Measurements from ENCODE around the gene ADGRD1. TPM values are rescaled to one million over a fixed set of nuclear protein-coding genes. Genes with fewer than 3 reads are reported as not detected.

ADGRD1 gene
- total RNA-seq, 1 experiment from 2014 or later = 0.89 TPM

DNA sequence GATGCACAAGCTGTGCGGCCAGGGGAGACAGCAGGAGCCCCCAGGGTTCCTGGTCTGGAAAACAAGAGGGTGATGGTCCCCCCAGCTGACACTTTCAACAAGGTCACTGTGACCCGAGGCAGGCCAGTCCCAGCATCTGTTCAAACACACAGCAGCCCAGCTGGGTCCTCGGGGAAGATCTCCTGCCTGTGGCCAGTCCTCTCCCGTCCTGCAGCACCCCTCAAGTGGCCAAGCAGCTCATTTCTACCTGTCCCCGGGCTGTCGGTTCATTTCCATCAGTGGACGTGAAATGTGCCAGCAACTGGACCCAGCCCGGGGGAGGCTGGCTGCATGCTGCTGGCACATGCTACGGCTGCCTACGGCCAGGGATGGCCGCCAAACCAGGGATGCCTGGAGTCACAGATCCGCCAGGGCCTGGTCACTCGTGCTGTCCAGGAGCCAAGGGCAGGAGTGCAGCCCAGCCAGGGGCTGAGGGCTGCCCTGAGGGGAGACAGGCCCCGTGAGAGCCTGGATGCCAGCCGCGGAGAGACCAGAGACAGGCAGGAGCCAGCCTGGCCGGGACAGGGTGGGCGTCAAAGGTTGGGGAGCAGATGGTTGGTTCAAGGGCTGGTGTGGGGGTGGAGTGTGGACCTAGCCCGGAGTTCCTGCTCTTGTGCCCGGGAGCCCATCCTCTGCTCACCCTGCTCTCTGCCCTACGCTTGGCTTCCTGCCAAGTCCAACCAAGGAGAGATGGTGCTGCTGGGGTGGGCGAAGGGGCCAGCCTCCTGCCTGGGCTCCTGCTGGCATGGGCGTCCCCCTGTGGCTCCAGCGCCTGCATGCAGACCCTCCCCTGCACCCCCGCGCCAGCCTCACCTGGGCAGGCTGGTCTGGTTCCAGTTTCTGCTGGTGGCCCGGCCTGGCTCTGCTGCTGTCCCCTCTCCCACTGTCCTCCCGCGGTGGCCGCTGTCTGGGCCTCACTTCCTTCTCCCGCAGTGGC, 143.8 kb downstream of the ADGRD1 start:
- peak; percentile 36 for DNase-seq
- Histone ChIP-seq H3K36me3 (no peaks in the 10 kb centered on the region), H3K9me3 (no peaks in the 10 kb centered on the region), H3K27me3 (no peaks in the 10 kb centered on the region), H3K4me3 (no peak overlapping the region)

DNA sequence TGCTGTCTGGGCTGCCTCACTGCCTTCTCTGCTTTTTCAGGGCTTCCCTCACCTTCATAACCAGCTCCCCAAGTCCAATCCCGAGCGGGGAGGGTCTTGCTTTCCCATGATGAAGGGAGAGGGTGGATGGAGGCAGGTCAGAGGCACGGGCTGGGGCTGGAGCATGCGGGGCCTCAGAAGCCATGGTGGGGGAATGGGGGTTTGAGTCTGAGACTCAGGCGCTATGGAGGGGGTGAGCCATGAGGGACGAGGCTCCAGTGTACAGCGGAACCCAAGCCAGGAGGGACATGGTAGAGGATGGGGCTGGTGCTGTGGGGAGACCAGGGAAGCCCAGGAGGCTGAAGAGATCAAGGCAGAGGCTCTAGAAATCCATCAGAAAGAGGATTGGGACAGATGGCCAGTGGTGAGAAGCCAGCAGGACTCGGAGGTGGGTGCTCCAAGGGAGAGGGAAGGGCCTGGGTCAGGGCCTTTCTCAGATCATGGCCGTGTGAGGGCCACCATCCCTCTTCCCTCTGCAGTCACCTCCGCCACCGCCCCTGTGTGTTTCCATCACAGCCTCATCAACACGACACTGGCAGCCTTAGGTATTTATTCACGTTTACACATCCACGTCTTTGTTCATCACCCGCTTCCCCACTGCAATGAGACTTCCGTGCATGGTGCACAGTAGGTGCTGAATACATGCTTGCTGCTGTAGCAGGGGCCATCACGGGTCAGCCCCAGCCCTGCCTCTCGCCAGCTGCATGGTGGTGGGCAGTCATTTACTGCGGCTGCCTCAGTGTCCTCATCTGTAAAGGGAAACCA, 144.7 kb downstream of the ADGRD1 start:
- no peaks in the 10 kb centered on the region for H3K9me3 ChIP-seq
- no peak for DNase-seq
- no peaks in the 10 kb centered on the region for H3K27me3 ChIP-seq
- H3K4me3 ChIP-seq = no peak overlapping the region
- H3K36me3 ChIP-seq = no peaks in the 10 kb centered on the region

DNA sequence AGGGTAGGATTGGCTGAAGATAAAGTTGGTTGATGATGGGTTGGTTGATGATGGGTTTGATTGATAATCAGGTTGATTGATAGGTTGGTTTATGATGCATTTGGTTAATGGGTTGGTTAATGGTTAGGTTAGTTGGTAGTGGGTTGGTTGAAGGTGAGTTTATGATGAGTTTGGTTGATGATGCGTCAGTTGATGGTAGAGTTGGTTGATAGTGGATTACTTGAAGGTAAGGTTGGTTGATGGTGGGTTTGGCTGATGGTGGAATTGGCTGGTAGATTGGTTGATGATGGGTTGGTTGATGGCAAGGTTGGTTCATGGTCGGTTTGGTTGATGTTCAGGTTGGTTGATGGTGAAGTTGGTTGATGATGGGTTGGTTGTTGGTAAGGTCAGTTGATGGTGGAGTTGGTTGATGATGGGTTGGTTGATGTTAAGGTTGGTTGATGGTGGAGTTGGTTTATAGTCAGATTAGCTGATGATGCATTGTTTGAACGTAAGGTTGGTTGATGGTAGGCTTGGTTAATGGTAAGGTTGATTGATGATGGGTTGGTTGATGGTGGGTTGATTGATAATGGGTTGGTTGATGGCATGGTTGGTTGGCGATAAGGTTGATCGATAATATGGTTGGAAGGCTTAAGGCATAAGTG, 146.4 kb downstream of the ADGRD1 start:
- Histone ChIP-seq H3K4me3 (no peak overlapping the region), H3K36me3 (no peaks in the 10 kb centered on the region), H3K27me3 (no peaks in the 10 kb centered on the region), H3K9me3 (no peaks in the 10 kb centered on the region)
- no peak for DNase-seq

DNA sequence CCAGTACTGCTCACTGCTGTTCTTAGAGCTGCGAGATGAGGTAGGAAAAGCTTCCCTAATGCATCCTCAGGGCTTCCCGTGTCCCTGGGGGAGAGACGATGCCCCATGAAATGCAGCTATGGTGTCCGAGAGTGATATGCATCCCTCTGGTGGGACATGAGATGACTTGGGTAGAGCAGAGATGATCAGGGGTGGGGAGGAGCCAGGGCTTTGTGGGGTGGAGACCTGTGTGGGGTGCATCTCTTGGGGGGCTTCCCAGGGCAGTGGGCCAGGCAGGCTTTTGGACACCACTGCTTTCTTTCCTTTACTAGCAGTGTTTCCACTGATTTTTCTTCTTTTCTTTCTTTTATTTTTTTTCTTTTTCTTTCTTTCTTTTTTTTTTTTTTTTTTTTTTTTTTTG, 147.3 kb downstream of the ADGRD1 start:
- no peak for DNase-seq
- no peaks in the 10 kb centered on the region for H3K27me3 ChIP-seq
- H3K9me3 ChIP-seq = no peaks in the 10 kb centered on the region
- no peak overlapping the region for H3K4me3 ChIP-seq
- no peaks in the 10 kb centered on the region for H3K36me3 ChIP-seq

DNA sequence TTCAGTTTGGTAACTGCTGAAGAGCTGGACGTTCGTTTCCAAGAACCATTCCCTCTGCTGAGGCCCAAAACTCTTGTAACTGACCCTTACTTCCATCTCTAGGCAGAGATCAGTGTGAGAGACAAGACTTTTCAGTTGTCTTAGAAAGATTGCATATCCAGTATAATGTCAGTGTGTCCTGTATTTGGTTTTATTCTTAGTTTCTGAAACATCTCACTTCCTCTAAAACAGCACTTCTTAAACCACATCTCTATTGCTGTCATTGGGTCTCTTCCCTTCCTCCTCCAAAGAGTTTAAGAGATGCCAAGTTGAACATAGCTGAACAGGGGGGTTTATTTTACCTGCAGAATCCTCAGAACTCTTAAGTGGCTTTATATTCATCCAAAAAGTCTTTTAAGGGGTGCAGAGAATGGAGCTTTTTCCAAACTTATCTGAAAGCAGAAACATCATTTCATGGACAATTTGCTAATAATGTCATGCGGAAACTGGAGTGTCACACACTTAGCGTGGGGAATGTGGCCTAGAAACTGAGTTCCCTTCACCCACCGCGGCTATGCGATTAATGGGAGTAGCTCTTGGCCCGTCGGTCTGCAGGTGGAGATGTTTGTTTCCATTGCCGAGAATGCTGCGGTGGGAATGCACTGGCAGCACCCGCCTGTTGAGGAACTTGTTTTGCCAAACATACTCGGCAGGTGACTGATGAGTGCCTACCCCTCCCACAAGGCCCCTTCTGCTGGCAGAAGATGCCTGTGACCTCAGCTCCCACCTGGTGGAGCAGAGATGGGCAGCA, 148.2 kb downstream of the ADGRD1 start:
- no peak for DNase-seq
- no peaks in the 10 kb centered on the region for H3K9me3 ChIP-seq
- H3K4me3 ChIP-seq = no peak overlapping the region
- no peaks in the 10 kb centered on the region for H3K27me3 ChIP-seq
- no peaks in the 10 kb centered on the region for H3K36me3 ChIP-seq

DNA sequence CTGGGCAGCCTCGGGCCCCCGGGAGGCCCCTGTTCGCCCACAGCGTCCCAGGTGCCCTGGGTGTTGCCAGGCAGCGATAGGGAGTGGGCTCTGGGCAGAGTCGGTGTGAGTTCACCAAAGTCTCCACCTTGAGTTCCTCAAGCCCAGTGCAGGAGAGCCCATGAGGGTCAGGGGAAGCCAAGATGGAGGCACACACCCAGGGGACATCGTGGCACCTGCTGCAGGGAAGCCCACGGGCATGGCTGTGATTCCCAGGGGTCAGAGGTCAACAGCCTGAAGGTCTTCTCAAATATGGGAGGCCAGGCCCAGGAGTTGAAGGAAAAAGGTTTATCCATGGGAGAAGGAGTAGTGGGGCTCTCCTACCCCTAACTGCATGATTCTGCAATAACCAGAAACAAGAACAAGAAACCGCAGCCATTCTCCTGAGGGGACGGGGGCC, 148.8 kb downstream of the ADGRD1 start:
- DNase-seq = no peak
- no peaks in the 10 kb centered on the region for H3K9me3 ChIP-seq
- no peaks in the 10 kb centered on the region for H3K36me3 ChIP-seq
- H3K4me3 ChIP-seq = no peak overlapping the region
- H3K27me3 ChIP-seq = no peaks in the 10 kb centered on the region

DNA sequence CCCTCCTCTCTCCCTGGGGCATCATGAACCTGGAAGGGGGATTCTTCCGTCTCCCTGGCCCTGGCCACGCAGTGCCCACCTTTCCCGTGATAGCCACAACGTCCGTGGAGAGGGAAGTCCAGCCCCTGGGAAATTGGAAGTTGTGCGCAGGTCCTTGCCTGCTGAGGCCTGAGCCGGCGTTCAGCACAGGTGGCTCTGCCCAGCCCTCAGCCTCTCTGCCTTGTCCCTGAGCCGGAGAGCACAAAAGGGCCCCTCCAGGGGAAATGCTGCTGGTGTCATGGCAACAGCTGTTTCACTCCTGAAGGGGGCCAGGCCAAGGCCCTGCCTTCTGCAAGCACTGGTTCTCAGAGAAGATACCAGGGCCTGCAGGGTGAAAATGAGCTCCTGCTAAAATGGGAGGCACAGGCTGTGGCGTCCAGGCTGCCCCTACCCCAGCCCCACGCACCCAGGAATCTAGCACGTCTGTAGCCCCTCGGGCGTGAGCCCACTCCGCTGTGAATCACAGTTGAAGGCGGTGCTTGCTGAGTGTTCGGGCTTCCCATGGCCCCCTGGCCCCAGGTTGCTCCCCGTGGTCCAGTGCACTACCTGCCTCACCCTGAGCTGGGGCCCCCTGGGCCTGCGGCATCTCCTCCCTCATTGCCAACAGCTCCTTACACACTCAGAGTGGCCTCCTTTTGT, 149.4 kb downstream of the ADGRD1 start:
- no peak for DNase-seq
- Histone ChIP-seq H3K9me3 (no peaks in the 10 kb centered on the region), H3K4me3 (no peak overlapping the region), H3K27me3 (no peaks in the 10 kb centered on the region), H3K36me3 (no peaks in the 10 kb centered on the region)

DNA sequence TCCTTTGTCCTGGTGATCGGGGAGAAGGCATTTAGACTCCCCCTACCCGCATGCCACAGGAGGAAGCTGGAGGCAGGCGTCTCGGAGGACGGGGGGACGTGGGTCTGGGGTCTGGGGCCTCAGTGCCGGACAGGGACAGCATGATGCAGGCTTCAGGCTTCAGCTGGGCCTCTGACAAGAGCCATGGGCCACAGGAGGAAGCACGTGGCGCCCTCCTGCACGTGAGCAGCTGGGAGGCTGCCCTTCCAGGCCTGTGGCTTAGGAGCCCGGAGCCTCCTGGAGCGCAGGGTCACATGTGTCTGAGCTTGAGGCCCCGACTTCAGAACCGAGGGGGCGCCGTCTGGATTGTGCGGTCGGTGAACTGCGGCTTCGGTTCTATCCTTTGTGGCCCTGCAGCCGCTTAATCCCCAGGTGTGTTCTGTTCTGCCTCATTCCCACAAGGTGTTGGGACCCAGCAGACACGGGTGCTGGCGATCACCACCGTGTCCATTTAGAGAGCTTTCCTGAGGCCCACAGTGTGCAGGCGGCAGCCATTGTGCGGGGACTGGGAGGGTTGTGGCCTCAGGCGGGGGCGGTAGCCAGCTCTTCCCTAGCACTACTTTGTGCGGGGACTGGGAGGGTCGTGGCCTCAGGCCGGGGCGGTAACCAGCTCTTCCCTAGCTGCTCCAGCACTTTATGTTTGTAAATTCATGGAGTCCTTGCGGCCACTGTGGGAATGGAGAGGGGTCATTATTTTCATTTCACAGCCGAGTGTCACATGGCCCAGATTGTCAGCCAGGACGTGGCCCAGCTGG, 150.2 kb downstream of the ADGRD1 start:
- no peak for DNase-seq
- H3K4me3 ChIP-seq = no peak overlapping the region
- H3K9me3 ChIP-seq = no peaks in the 10 kb centered on the region
- no peaks in the 10 kb centered on the region for H3K36me3 ChIP-seq
- H3K27me3 ChIP-seq = no peaks in the 10 kb centered on the region

DNA sequence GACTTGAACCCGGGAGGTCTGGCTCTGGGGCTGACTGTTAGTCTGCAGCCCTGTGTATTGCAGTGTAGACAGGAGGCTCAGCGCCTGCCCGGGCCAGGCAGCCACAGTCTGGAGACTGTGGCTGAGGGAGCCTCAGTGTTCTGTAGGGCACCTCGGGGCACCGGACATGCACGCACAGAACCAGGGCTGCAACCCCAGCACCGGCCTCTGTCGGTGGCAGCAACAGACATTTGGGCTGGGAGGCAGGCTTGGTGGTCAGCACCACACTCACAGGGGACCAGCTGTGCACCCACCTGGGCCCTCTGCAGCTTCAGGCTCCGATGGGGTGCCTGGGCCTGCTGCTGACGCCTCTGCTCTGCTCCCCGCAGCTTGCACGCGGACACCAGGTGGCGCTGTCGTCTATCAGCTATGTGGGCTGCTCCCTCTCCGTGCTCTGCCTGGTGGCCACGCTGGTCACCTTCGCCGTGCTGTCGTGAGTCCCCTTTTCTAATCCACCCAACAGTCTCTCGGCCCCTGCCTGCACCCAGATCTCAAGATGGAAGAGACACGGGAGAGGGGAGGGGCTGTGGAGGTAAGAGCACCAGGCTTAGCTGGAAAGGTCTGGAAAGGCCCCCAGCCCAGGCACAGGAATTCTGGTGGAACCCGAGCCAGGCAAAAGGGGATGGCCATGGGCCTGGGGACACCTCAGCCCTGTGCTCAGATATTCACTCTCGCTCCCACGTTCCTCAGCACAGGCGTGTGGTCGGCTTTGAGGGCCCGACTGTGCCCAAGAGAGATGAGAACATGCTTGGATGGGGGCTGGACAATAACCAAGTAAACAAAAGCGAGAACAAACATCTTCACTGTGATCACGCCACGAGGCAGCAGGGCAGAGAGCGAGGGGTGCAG, 151.0 kb downstream of the ADGRD1 start:
- no peaks in the 10 kb centered on the region for H3K36me3 ChIP-seq
- no peaks in the 10 kb centered on the region for H3K27me3 ChIP-seq
- peak; percentile 70 for DNase-seq
- H3K4me3 ChIP-seq = no peak overlapping the region
- no peaks in the 10 kb centered on the region for H3K9me3 ChIP-seq

DNA sequence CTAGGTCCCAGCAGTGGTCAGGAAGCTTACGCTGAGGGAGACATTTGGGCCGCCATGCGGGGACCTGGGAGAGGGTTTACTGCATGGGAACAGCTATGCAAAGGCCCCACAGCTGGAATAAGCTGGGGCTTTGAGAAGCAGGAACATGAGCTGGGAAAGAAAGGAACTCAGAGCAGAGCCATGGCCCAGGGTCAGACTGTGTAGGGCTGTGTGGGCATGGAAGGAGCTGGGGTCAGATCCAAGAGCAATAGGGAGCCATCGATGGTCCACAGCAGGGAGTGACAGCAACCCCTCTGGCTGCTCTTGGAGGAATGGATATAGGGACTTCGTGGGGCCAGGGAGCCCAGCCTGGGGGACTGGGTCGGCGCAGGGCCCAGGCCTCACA, 151.6 kb downstream of the ADGRD1 start:
- H3K4me3 ChIP-seq = no peak overlapping the region
- no peak for DNase-seq
- no peaks in the 10 kb centered on the region for H3K9me3 ChIP-seq
- no peaks in the 10 kb centered on the region for H3K36me3 ChIP-seq
- no peaks in the 10 kb centered on the region for H3K27me3 ChIP-seq

DNA sequence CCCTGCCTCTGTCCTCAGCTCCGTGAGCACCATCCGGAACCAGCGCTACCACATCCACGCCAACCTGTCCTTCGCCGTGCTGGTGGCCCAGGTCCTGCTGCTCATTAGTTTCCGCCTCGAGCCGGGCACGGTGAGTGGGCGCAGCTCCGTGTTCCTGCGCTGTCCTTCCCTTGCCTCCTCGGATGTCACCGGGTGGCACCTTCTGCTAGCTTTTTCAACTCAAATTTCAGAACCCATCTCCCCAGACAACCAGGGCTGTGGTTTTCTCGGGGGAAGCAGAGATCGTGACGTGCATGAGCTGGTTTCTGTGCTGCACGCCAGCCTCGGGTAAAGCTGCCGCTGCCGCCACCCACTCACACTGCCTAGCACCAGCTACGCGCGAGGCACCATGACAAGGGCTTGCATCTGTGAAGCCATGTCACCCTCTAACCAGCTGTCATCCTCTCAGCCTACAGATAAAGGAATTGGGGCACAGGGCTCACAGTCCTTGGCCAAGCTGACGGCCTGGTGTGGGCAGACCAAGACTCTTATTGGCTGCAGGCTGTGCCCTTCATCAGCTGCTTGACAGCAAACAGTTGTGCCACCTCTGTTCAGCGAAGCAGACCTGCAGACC, 152.1 kb downstream of the ADGRD1 start:
- no peaks in the 10 kb centered on the region for H3K9me3 ChIP-seq
- H3K4me3 ChIP-seq = no peak overlapping the region
- no peaks in the 10 kb centered on the region for H3K36me3 ChIP-seq
- no peaks in the 10 kb centered on the region for H3K27me3 ChIP-seq
- DNase-seq = no peak

DNA sequence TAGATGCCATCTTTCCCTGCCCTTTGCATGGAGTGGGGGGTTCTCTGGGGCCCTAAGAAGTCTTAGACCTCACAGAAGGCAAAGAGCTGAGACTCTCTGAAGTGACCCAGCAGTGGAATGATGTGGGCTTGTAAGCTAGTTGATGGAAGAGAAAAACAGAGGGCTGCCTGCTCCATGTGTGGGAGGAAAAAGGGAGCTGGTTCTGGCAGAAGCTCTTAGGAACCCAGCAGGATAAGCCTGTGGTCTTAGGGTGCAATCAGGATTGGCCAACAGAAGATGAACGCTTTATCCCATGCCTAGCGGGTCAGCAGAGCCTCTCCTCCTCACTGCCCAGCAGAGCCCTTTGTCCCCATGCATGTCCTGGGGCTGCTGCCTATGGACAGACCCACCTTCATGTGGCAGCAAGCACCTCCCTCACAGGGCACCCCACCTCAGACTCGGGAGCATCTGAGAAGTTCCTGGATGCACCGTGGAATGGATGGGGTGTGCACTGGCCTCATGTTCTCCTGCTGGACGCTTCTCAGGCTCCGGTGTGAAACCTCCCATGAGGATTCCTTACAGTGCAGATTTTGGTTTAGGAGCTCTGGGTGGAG, 152.7 kb downstream of the ADGRD1 start:
- no peaks in the 10 kb centered on the region for H3K9me3 ChIP-seq
- no peak for DNase-seq

DNA sequence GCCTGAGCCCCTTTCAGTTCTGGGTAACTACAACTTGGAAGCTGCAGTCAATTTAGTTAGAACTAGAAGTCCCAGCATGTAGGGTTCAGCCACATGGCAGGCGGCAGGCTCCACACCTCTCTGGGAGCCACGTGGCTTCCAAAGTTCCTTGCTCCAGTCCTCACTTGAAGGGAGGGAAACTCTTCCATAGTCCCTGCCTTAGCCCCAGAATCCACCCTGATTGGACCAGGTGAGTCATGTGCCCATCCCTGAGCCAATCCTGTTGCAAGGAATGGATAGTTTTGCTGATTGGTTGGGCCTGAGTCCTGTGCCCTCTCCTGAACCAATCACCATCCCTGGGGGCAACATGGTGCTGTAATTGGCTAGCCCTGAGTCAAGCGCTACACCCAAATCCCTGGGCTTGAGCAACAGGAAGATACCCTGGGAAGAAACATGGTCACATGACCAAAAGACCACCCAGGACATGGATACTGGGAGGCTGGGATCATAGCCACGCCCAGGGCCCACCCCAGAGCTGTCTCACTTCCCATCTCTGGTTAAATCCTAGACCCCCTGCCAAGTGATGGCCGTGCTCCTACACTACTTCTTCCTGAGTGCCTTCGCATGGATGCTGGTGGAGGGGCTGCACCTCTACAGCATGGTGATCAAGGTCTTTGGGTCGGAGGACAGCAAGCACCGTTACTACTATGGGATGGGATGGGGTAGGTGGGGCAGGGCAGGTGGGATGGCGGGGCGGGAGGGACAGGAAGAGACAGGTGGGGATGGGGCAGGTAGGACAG, 154.7 kb downstream of the ADGRD1 start:
- no peak overlapping the region for H3K4me3 ChIP-seq
- H3K9me3 ChIP-seq = no peaks in the 10 kb centered on the region
- H3K36me3 ChIP-seq = no peaks in the 10 kb centered on the region
- H3K27me3 ChIP-seq = no peaks in the 10 kb centered on the region
- DNase-seq = no peak

More for the DNA sequence above, 152.7 kb downstream of the ADGRD1 start:
- Histone ChIP-seq H3K4me3 (no peak overlapping the region), H3K36me3 (no peaks in the 10 kb centered on the region), H3K27me3 (no peaks in the 10 kb centered on the region)
